HG03097 (cell line): ENCODE data around the gene THYN1.

Experiments used
- ATAC-seq: cut with Tn5 transposase; IDR thresholded peaks from one replicate; pipeline ENCODE4 v1.9.1; 2021; ENCODE audit not compliant: unreplicated experiment, low FRiP score

The THYN1 gene

DNA sequence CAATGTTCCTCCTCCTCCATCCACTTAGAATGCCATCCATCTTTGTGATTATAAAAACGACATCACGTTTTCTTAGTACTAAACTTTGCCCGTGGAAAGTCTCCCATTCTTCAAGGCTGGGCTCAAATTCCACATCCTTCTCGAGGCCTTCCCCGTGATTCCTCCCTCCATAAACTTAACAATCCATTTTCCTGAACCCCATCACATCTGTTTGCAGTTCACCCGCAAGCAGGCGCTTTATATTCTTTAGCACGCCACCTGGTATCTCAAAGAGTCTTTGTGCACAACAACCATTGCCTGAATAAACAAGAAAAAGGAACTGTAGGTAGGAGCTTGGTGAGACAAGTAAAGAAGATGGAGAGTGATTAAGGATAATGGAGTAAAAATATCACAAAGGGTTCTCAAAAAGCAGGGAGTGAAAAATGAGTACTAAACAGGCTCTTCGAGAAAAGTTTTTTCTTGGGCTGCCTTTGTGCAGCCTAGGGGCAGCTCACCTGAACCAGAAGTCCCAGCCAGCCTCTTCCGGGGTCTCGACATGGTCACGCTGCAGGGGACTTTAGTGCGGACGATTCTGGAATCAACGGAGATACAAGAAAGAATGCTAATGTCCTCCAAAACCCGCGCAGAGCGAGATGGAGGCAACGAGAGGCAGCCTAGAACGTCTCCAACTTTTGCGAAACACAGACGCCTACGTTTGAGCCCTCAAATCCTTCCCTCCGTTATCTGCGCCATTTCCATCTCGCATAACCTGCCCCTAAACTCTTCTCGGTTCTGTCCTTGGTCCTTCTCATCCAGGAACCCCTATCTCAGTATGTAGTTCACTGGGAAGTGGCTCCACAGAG is 585 bp downstream of the THYN1 start:
- ATAC-seq, result peak; percentile 19

- ATAC-seq, result no peak
These were observed 2.5 kb downstream of the THYN1 start for GRCh38 chr11:134250675-134251074.

DNA sequence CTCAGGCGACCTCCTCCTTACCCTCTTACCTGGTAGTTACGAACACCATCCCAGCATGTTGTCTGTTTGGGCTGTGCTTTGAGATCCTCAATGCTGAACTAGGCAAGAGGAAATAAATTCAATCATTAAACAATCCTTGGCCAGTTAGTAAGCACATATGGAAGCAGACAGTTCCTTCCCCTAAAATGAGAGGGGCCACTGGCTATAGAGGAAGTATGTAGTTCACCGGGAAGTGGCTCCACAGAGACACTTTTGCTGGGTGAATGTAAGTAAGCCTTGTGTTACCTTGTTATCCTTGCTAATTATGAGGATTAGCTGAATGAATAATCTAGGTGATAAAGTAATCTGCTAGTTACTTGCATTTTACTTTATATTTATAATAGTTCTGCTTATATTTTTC is 2.9 kb downstream of the THYN1 start:
- ATAC-seq, result no peak

- ATAC-seq, result no peak
These were observed 4.2 kb downstream of the THYN1 start for GRCh38 chr11:134248910-134249480.

DNA sequence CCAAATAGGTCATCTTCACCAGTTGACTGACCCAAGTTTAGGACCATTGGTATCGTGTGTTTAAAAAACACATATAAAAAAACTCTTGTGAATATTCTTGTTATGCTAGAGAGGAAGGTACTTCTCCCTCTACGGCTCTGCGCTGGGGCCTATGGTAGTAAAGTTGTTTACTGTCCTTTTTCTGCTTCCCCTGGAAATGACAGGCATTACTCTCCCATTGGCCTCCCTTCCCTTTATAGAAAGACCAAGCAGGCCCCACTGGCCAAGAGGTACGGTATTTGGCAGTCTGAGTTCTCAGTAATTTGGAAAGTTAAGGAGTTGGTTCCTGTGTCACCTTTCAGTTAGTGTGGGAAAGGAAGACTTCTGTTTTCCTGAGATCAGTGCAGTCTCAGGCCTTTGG is 6.5 kb downstream of the THYN1 start:
- no peak for ATAC-seq

- ATAC-seq, result no peak
These were observed 7.1 kb downstream of the THYN1 start for GRCh38 chr11:134246100-134246499.

GRCh38 chr11:134245434-134245833 is 7.7 kb downstream of the THYN1 start:
- no peak for ATAC-seq

DNA sequence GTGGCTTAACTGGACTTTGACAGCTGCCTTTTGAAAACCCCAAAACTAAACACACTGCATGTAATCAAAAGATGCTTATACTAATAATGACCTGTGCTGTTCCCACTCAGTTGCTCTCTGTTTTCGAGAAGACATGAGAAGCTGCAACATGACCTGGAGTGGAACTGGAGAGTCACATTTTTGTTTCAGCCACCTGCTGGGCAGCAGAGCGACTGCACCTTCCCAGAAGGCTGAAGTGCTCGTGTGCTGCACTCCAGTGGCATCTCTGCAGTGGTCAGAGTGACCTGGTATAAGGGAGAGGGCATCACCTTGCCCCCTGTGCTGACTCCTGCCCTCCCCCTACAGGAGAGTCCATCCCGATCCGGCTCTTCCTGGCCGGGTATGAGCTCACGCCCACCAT is 8.6 kb downstream of the THYN1 start:
- ATAC-seq, result peak; percentile 61

- no peak for ATAC-seq
These were observed 9.2 kb downstream of the THYN1 start for GRCh38 chr11:134243913-134244312.

DNA sequence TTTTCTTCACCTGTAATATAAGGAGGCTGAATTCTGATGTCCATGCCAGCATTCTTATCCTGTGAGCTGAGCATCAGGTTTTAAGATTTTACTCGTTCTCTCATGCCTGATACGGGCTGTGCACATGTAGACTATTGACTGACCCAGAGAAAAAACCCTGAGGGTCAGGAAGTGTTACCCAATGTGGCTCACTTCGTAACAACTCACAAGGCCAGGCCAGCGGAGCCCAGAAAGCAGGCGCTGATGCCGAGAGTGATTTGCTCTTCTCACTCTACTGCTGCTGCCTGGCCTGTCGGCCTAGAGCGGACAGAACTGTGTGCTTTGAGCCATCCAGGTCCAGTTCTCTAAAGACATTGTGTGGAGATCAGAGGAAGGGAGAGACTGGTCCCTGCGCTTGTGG is 10.8 kb downstream of the THYN1 start:
- ATAC-seq, result no peak

GRCh38 chr11:134240592-134240991 is 12.6 kb downstream of the THYN1 start:
- no peak for ATAC-seq

DNA sequence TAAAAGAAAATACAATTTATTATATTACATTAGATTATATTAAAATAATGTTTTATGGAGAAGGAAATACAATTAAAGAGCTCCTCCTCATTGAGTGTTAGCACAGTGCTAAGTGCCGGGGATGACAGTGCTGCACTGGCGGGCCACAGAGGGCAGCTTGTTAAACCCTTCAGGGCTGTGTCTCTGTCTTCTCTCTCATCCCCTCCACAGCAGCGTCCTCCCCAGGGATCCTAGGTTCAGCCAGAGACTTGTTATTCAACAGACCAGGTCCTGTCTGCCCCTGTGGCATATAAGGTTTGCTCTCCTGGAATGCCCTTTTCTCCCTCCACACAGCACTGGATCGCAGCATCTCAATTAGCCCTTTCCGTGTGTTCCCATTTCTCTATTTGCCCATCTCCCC is 14.2 kb downstream of the THYN1 start:
- no peak for ATAC-seq

- no peak for ATAC-seq
These were observed 15.6 kb downstream of the THYN1 start for GRCh38 chr11:134237557-134237922.

DNA sequence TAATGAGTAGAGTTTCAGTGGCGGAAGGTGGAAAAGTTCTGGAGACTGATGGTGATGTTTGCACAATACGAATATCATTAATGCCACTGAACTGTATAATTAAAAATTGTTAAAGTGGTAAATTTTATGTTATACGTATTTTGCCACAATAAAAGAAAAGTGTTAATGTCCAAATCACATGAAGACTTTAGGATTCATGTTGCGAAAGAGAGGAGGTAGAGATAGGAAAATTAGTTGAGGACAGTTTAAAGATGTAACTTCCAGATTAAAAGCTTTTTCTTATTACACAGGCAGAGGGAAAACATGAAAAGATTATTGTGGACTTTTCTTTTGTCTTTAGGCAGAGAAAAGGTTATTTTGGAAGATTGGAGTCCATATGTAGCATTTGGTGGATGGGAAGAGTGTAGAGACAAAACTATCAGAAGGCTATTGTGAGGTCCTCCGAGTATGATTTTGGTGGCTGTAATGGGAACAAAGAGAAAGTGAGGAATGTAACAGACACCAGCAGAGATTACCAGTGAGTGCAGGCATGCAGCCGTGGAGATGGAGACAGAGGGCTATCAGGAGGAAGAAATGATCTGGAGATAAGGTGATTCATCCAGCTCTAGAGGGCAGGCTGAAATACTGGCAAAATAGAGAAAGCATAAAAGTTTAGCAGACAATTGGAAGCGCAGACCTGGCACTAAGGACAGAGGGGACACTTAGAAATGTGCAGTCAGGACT is 16.2 kb downstream of the THYN1 start:
- ATAC-seq, result no peak

DNA sequence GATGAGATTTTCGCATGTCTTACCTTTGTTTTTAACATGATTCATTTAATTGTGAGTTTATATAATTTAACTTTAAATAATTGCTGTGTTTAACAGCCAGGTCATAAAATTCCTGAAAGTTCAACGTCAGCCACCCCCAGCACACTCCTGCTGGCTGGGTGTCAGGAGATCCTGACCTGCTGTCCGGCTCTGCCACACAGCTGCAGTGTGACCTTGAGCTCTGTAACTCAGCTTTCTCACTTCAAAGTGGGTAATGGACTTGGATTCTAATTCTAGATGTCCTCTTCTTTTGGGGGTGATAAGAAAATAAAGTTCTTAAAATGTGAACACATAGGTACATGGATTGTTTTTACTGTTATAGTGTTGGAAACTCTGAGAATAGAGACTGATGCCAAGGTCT is 17.8 kb downstream of the THYN1 start:
- ATAC-seq, result no peak

DNA sequence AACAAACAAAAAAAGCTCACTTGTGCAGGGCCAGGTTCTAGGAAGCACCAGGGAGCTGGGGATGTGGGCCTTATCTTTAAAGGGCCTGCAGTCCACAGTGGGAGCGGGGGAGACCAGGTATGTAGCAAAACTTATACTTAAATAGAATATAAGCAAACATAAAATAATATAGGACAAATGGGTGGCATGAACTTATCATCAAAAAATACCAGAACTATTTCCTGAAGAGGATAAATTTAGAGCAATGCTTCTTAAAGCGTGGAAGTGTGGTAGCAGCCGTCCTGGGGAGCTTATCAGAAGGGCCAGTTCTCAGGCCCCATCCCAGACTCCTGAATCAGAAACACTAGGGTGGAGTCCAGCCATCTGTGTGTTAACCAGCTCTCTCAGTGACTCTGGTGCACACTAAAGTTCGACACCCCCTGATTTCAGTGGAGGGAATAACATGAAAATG is 19.4 kb downstream of the THYN1 start:
- no peak for ATAC-seq

DNA sequence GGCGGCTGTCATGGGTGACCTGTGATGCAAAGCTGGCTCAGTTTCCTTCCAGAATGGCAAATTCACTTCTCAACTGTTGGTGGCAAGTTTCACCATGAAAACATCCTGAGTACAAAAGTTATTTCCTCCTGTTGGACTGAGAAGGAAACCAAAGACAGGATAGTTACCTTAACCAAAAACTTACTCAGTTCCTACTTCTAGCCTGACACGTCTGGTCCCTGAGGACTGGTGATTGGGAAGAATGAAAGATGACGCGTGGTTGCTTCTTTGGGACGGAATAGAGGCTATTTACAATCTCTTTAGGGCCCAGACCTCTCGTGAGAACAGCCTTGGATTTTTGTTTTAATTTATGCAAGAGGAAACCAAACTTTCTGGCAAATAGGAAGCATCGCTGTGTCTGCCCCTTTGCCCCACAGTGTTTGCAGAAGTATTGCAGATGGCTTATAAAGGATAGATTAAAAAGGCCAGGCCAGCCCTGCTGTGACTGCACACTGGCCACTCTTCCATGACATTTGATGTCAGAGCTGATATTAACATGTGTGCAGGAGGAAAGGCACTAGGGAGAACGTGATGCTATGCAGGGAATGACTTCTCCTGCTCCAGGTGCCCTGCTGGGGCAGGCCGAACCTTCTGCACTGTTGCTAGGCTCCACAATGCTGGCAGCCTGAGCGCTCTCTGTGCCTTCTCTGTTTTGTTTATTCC is 21.0 kb downstream of the THYN1 start:
- ATAC-seq, result no peak

DNA sequence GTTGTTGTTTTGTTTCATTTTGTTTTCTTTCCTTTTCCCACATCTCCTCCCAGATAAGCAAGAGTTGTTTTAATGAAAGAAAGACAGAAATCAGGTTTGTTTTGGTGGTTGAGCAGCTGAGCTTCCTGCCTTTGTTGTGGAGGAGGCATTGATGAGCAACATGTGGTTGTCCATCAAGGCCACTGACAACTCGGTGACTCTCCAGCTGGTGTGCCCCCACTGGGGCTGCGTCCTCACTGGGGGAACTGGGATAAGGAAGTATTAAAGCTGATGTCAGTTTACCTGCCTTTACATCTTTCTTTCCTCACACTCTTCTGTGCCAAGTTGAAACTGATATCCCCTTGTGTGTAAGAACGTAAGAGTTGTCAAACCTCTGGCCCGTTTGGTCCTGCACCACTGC is 22.8 kb downstream of the THYN1 start:
- no peak for ATAC-seq

DNA sequence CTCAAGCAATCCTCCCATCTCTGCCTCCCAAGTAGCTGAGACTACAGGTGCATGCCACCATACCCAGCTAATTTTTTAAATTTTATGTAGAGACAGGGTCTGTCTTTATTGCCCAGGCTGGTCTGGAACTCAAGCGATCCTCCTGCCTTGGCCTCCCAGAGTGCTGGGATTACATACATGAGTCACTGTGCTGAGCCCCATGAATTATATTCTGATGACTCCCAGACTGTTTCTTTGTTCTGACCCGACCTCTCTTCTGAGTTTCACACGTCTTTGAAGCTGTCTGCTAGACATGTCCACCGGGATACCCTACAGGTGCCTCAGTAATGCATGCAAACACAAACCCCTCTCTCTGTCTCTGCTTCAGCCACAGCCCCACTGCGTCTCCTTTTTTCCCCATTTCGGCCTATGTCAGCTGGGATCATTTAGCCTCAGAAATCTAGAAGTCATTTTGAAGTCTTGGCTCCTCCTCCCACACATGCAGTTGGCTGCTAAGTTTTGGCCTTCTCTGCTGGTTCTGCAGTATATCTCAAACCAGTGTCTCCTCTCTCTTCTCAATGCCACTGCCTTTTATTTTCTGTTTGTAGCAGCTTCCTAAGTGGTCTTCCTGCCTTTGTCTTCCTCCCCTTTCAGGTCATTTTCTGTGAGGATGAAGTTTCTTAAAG is 23.9 kb downstream of the THYN1 start:
- no peak for ATAC-seq

- peak; percentile 46 for ATAC-seq
These were observed 24.5 kb downstream of the THYN1 start for GRCh38 chr11:134228625-134229024.
